ENCODE data around the gene DNAAF1. TPM values are rescaled to one million over a fixed set of nuclear protein-coding genes. Genes with fewer than 3 reads are reported as not detected.

Gene DNAAF1
- total and polyA plus RNA-seq, 2 of the 8 experiments (the other 6 are each of a cell fraction or from before 2014, with no cell fraction given): 0.09 to 0.15 TPM

- H3K4me2 ChIP-seq (ENCODE audit: insufficient read depth in 1 of 2, low read depth in 2 of 2, low read length in 2 of 2): no peak overlapping the region
- no peak overlapping the region for H2BK15ac ChIP-seq (ENCODE audit: low read length)
- no peak overlapping the region for H2BK12ac ChIP-seq (ENCODE audit: low read depth, low read length)
- H3K18ac ChIP-seq (ENCODE audit: extremely low read depth, low read length): no peak overlapping the region
- H3K4me3 ChIP-seq (ENCODE audit: extremely low read depth in 1 of 4, insufficient read depth in 2 of 4, low read depth in 3 of 4, low read length in 4 of 4): no peak overlapping the region
- no peak overlapping the region for H3K27ac ChIP-seq (ENCODE audit: low read depth, low read length)
- no peak overlapping the region for H2BK120ac ChIP-seq (replicated peaks; ENCODE audit: low read depth, low read length)
- H3K79me1 ChIP-seq (ENCODE audit: low read depth, low read length): no peaks in the 10 kb centered on the region
- H3K4me1 ChIP-seq (replicated peaks in 1 of 4; ENCODE audit: control insufficient read depth in 3 of 4, insufficient read depth in 4 of 4, low read length in 3 of 4): no peaks in the 10 kb centered on the region
- no peak overlapping the region for H3K9ac ChIP-seq (replicated peaks in 1 of 4; ENCODE audit: extremely low read depth in 1 of 4, low read depth in 3 of 4, low read length in 3 of 4)
- no peak overlapping the region for H3K4ac ChIP-seq (replicated peaks; ENCODE audit: insufficient read length, low read depth, low read length)
- WGBS, 2 experiments (ENCODE audit: extremely low coverage in 1 of 2, insufficient coverage in 1 of 2, insufficient read length in 1 of 2, insufficient replicate concordance in 2 of 2, low coverage in 1 of 2, low lambda C conversion rate in 2 of 2, missing lambda C conversion rate in 1 of 2): 97% methylated on average over 4 of the region's 4 CpGs; no CpG with 5 or more reads in 1 of the 2 experiments
- H3K27me3 ChIP-seq (replicated peaks in 1 of 4; ENCODE audit: control insufficient read depth in 3 of 4, extremely low read depth in 1 of 4, insufficient read depth in 3 of 4, low read length in 3 of 4): no peaks in the 10 kb centered on the region
- no peak overlapping the region for H3K56ac ChIP-seq (replicated peaks; ENCODE audit: insufficient read length, low read depth, low read length)
- H2BK20ac ChIP-seq (ENCODE audit: low read length): no peak overlapping the region
- H3K23me2 ChIP-seq (ENCODE audit: low read depth, low read length): no peaks in the 10 kb centered on the region
- H4K20me1 ChIP-seq (replicated peaks in 1 of 2; ENCODE audit: control insufficient read depth in 1 of 2, insufficient read depth in 2 of 2, low read length in 2 of 2): no peaks in the 10 kb centered on the region
- no peak overlapping the region for H4K8ac ChIP-seq (ENCODE audit: extremely low read depth, insufficient read depth, low read length)
- no peaks in the 10 kb centered on the region for H3K79me2 ChIP-seq (ENCODE audit: control insufficient read depth in 1 of 2, insufficient read depth in 2 of 2, low read length in 2 of 2)
- no peaks in the 10 kb centered on the region for H3K9me3 ChIP-seq (ENCODE audit: insufficient read depth in 2 of 2, low read depth in 1 of 2, low read length in 1 of 2)
- no peak overlapping the region for H4K91ac ChIP-seq (replicated peaks; ENCODE audit: insufficient read length, low read length)
- no peaks in the 10 kb centered on the region for H3K36me3 ChIP-seq (ENCODE audit: control insufficient read depth in 2 of 4, insufficient read depth in 4 of 4, low read length in 3 of 4)
- no peak overlapping the region for H2BK5ac ChIP-seq (ENCODE audit: low read depth, low read length)
- H2AFZ ChIP-seq (ENCODE audit: low read length): no peak overlapping the region
- H4K5ac ChIP-seq (ENCODE audit: insufficient read length, low read depth, low read length): no peak overlapping the region
- DNase-seq (ENCODE audit: low read depth in 1 of 2, low spot score in 2 of 2) (no peak), FAIRE-seq (no peak)
- H3K14ac ChIP-seq (ENCODE audit: insufficient read length): no peak overlapping the region
- POLR2A ChIA-PET (ENCODE audit: partially characterized antibody): no interaction called here
- CTCF ChIA-PET (ENCODE audit: partially characterized antibody): interaction anchor here (1.4 to 5.0 kb wide), 3 partner anchors 11 to 172 kb away, joined by 3 to 32 read pairs (median 5); partner anchors contain the start of genes DNAAF1 and HSDL1
- no peak overlapping the region for H3K23ac ChIP-seq (ENCODE audit: insufficient read length)
- H2AK5ac ChIP-seq (ENCODE audit: low read depth, low read length): no peak overlapping the region
- no peak for TF ChIP-seq SP1 (IDR thresholded peaks at IDR 0.05; ENCODE audit: low read depth, low read length)
- TF ChIP-seq HDAC2 (IDR thresholded peaks at IDR 0.05; ENCODE audit: borderline replicate concordance in 1 of 2, low read depth in 2 of 2, low read length in 2 of 2): no peak
- no peak for TF ChIP-seq EP300 (IDR thresholded peaks at IDR 0.05; ENCODE audit: borderline replicate concordance in 1 of 2, low read depth in 2 of 2, low read length in 2 of 2)
- TF ChIP-seq KDM4A (IDR thresholded peaks at IDR 0.05; ENCODE audit: low read depth, low read length, severe bottlenecking): no peak
- TF ChIP-seq JUND (IDR thresholded peaks at IDR 0.05; ENCODE audit: low read length): no peak
- no peak for TF ChIP-seq MAX (IDR thresholded peaks at IDR 0.05)
- no peak for TF ChIP-seq GABPA (IDR thresholded peaks at IDR 0.05; ENCODE audit: borderline replicate concordance, insufficient read depth, low read length)
- TF ChIP-seq FOSL1 (IDR thresholded peaks at IDR 0.05; ENCODE audit: insufficient read depth, low read depth, low read length): no peak
- TF ChIP-seq RNF2 (IDR thresholded peaks at IDR 0.05; ENCODE audit: borderline replicate concordance, low read depth, low read length, missing control alignments, poor library complexity, severe bottlenecking): no peak
- no peak for TF ChIP-seq NRF1 (IDR thresholded peaks at IDR 0.05; ENCODE audit: low read depth, low read length)
- no peak for TF ChIP-seq SIRT6 (IDR thresholded peaks at IDR 0.05; ENCODE audit: low read length)
- TF ChIP-seq CREB1 (IDR thresholded peaks at IDR 0.05): no peak
- no peak for TF ChIP-seq RBBP5 (IDR thresholded peaks at IDR 0.05; ENCODE audit: borderline replicate concordance, low read depth, low read length)
Observed at GRCh38 chr16:84155226-84155625, 10.1 kb downstream of the DNAAF1 start.

Data from H1 (cell line).